Measurements from ENCODE around the gene OSBPL7. TPM values are rescaled to one million over a fixed set of nuclear protein-coding genes. Genes with fewer than 3 reads are reported as not detected.

The OSBPL7 gene
- total RNA-seq, 1 donor from 2014 or later = 21.4 TPM

- Histone ChIP-seq H3K9ac (ENCODE audit: low read length) (no peak overlapping the region), H2AFZ (ENCODE audit: low read depth, low read length) (no peak overlapping the region), H3K4me1 (ENCODE audit: insufficient read depth, low read length) (peaks cover 20% of the 10 kb centered on the region), H3K27me3 (ENCODE audit: insufficient read depth, low read length) (peaks cover 80% of the 10 kb centered on the region), H3K27ac (ENCODE audit: low read depth, low read length) (no peak overlapping the region), H3K36me3 (ENCODE audit: insufficient read depth, low read length) (no peaks in the 10 kb centered on the region), H3K9me3 (ENCODE audit: insufficient read depth, low read depth, low read length) (no peaks in the 10 kb centered on the region), H4K20me1 (ENCODE audit: insufficient read depth, low read length) (no peaks in the 10 kb centered on the region), H3K4me2 (ENCODE audit: low read length) (peak overlapping the region; percentile 63), H3K4me3 (ENCODE audit: insufficient read depth, low read depth, low read length) (no peak overlapping the region), H3K79me2 (ENCODE audit: insufficient read depth, low read length) (no peaks in the 10 kb centered on the region)
- H3K27ac Mint-ChIP-seq (ENCODE audit: unreplicated experiment) = no peak overlapping the region
- peaks cover 67% of the 10 kb centered on the region for H3K27me3 Mint-ChIP-seq (ENCODE audit: low read depth, unreplicated experiment)
- TF ChIP-seq CTCF (IDR thresholded peaks at IDR 0.05; ENCODE audit: insufficient read depth, low read depth, low read length) = no peak
- no peak for FAIRE-seq
- H3K9me3 Mint-ChIP-seq (ENCODE audit: unreplicated experiment) = no peaks in the 10 kb centered on the region
- no peak for DNase-seq (ENCODE audit: low read depth)
- no peak overlapping the region for H3K4me3 Mint-ChIP-seq (ENCODE audit: unreplicated experiment)
- H3K36me3 Mint-ChIP-seq (ENCODE audit: low read depth, unreplicated experiment) = peaks cover 3% of the 10 kb centered on the region
- peaks cover 10% of the 10 kb centered on the region for H3K4me1 Mint-ChIP-seq (ENCODE audit: low read depth, unreplicated experiment)
Measured at GRCh38 chr17:47851764-47852112, 30.1 kb upstream of the OSBPL7 start.

GRCh38 chr17:47850692-47851573, 29.3 kb upstream of the OSBPL7 start, which contains the start of gene SP6:
TSS of gene SP6 (minus strand) at chr17:47851163. CDS start at chr17:47848429, 2,734 bp downstream.
- H4K20me1 ChIP-seq (ENCODE audit: insufficient read depth, low read length) = no peaks in the 10 kb centered on the region
- Mint-ChIP-seq H3K9me3 (ENCODE audit: unreplicated experiment) (no peaks in the 10 kb centered on the region), H3K36me3 (ENCODE audit: low read depth, unreplicated experiment) (peaks cover 3% of the 10 kb centered on the region), H3K4me3 (ENCODE audit: unreplicated experiment) (peak within 1 kb of the TSS; percentile 80), H3K4me1 (ENCODE audit: low read depth, unreplicated experiment) (peaks cover 10% of the 10 kb centered on the region), H3K27me3 (ENCODE audit: low read depth, unreplicated experiment) (peaks cover 69% of the 10 kb centered on the region), H3K27ac (ENCODE audit: unreplicated experiment) (peak within 1 kb of the TSS; percentile 53)
- no peaks in the 10 kb centered on the region for H3K9me3 ChIP-seq (ENCODE audit: insufficient read depth, low read depth, low read length)
- H3K4me2 ChIP-seq (ENCODE audit: low read length) = peak within 1 kb of the TSS; percentile 74
- peaks cover 24% of the 10 kb centered on the region for H3K4me1 ChIP-seq (ENCODE audit: insufficient read depth, low read length)
- H3K4me3 ChIP-seq (ENCODE audit: insufficient read depth, low read depth, low read length) = peak within 1 kb of the TSS; percentile 31
- DNase-seq (ENCODE audit: low read depth) (peak; percentile 42), FAIRE-seq (no peak)
- H3K36me3 ChIP-seq (ENCODE audit: insufficient read depth, low read length) = no peaks in the 10 kb centered on the region
- peak within 1 kb of the TSS; percentile 67 for H2AFZ ChIP-seq (ENCODE audit: low read depth, low read length)
- no peak within 1 kb of the TSS for H3K27ac ChIP-seq (ENCODE audit: low read depth, low read length)
- no peaks in the 10 kb centered on the region for H3K79me2 ChIP-seq (ENCODE audit: insufficient read depth, low read length)
- TF ChIP-seq CTCF (IDR thresholded peaks at IDR 0.05; ENCODE audit: insufficient read depth, low read depth, low read length) (no peak), EZH2 (IDR thresholded peaks at IDR 0.05; ENCODE audit: insufficient read depth, low read length) (peak; percentile 9)
- H3K27me3 ChIP-seq (ENCODE audit: insufficient read depth, low read length) = peaks cover 85% of the 10 kb centered on the region
- H3K9ac ChIP-seq (ENCODE audit: low read length) = no peak within 1 kb of the TSS

GRCh38 chr17:47850373-47850691, 28.7 kb upstream of the OSBPL7 start:
- H3K9me3 Mint-ChIP-seq (ENCODE audit: unreplicated experiment) = no peaks in the 10 kb centered on the region
- H3K9me3 ChIP-seq (ENCODE audit: insufficient read depth, low read depth, low read length) = no peaks in the 10 kb centered on the region
- no peaks in the 10 kb centered on the region for H4K20me1 ChIP-seq (ENCODE audit: insufficient read depth, low read length)
- H3K9ac ChIP-seq (ENCODE audit: low read length) = no peak overlapping the region
- DNase-seq (ENCODE audit: low read depth) (no peak), FAIRE-seq (no peak)
- peaks cover 3% of the 10 kb centered on the region for H3K36me3 Mint-ChIP-seq (ENCODE audit: low read depth, unreplicated experiment)
- peaks cover 7% of the 10 kb centered on the region for H3K4me1 Mint-ChIP-seq (ENCODE audit: low read depth, unreplicated experiment)
- peaks cover 90% of the 10 kb centered on the region for H3K27me3 ChIP-seq (ENCODE audit: insufficient read depth, low read length)
- H3K4me3 ChIP-seq (ENCODE audit: insufficient read depth, low read depth, low read length) = peak overlapping the region; percentile 31
- H2AFZ ChIP-seq (ENCODE audit: low read depth, low read length) = peak overlapping the region; percentile 67
- peaks cover 24% of the 10 kb centered on the region for H3K4me1 ChIP-seq (ENCODE audit: insufficient read depth, low read length)
- H3K27me3 Mint-ChIP-seq (ENCODE audit: low read depth, unreplicated experiment) = peaks cover 70% of the 10 kb centered on the region
- no peak for TF ChIP-seq CTCF (IDR thresholded peaks at IDR 0.05; ENCODE audit: insufficient read depth, low read depth, low read length)
- peak; percentile 8 for TF ChIP-seq EZH2 (IDR thresholded peaks at IDR 0.05; ENCODE audit: insufficient read depth, low read length)
- H3K27ac Mint-ChIP-seq (ENCODE audit: unreplicated experiment) = peak overlapping the region; percentile 53
- no peak overlapping the region for H3K27ac ChIP-seq (ENCODE audit: low read depth, low read length)
- no peaks in the 10 kb centered on the region for H3K79me2 ChIP-seq (ENCODE audit: insufficient read depth, low read length)
- H3K4me3 Mint-ChIP-seq (ENCODE audit: unreplicated experiment) = peak overlapping the region; percentile 80
- H3K36me3 ChIP-seq (ENCODE audit: insufficient read depth, low read length) = no peaks in the 10 kb centered on the region
- H3K4me2 ChIP-seq (ENCODE audit: low read length) = peak overlapping the region; percentile 74

All from astrocyte (in vitro differentiated cells and primary cell).